NCI-H345 (cell line): ENCODE measurements around the gene FASTK.
"Not testable (repeated sequence)": the region's sequence is repeated elsewhere in the genome, so short reads cannot be mapped to it uniquely, and the experiment has no call there.

Experiments
- DNase-seq: peaks from one replicate; lab custom pipeline; 2025; lab: John Stamatoyannopoulos, UW

FASTK gene

DNA sequence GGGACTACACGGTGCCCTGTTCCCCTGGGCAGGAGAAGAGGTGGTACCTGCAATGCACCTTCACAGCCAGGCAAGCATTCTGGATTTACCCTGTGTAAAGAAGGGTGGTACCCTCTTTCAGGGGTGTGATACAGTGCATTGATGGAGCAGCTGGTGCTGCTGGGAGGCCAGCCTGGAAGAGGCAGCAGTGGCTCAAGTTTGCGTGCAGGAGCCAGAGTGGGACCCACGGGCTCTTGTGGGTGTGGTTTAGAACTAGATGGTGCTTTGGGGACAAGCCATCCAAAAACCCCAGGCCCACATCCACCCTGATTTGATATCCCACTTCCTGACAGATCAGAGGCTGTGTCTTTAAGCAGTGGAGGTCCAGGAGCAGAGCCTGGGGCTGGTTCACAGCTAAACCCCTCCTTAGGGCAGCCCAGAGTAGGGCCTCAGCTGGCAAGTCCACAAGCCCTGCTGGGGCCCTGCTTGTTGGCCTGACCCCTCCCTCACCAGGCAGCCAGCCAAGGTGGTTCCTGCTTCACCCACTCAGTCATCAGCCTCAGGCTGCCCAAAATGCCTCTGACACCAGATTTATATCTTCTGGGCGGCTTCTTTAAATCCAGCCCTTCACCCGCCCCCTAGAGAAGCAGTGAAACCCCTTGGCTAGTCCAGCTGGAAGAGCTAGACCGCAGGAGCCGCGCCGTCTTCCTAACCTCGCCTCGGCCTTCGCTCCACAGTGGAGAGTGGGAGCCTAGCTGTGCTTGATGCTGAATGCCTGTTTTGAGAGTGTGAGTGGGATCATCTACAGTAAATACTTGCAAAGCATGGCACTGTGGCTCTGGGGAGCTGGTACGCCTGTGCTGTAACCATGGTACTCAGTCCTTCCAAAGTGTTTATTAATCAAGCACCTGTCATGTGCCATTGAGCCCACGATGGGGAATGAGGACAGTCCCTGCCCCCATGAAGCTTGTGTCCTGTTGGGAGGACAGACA lies 33.7 kb downstream of the FASTK start:
- DNase-seq = no peak

GRCh38 chr7:151045967-151046366 lies 34.6 kb downstream of the FASTK start:
- no peak for DNase-seq

- no peak for DNase-seq
Observed at GRCh38 chr7:151045262-151045661, 35.3 kb downstream of the FASTK start.

DNA sequence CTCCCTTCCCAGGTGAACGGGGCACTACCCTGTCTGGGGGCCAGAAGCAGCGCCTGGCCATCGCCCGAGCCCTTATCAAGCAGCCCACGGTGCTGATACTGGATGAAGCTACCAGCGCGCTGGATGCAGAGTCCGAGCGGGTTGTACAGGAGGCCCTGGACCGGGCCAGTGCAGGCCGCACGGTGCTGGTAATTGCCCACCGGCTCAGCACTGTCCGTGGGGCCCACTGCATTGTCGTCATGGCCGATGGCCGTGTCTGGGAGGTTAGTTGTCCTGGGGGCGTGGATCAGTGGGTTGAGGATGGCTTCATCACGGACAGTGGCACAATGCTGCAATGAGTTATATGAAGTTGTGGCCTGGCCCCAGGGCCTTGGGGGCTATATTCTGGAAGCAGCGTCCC lies 36.6 kb downstream of the FASTK start:
- DNase-seq = no peak

DNA sequence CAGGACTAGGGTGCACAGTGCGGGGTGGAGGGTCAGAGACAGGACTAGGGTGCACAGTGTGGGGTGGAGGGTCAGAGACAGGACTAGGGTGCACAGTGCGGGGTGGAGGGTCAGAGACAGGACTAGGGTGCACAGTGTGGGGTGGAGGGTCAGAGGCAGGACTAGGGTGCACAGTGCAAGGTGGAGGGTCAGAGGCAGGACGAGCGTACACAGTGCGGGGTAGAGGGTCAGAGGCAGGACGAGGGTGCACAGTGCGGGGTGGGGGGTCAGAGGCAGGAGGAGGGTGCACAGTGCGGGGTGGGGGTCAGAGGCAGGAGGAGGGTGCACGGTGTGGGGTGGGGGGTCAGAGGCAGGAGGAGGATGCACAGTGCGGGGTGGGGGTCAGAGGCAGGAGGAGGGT lies 37.2 kb downstream of the FASTK start:
- DNase-seq = not testable (repeated sequence)

GRCh38 chr7:151040616-151041375 lies 39.8 kb downstream of the FASTK start:
- no peak for DNase-seq

GRCh38 chr7:151039850-151040548 lies 40.6 kb downstream of the FASTK start:
- no peak for DNase-seq

DNA sequence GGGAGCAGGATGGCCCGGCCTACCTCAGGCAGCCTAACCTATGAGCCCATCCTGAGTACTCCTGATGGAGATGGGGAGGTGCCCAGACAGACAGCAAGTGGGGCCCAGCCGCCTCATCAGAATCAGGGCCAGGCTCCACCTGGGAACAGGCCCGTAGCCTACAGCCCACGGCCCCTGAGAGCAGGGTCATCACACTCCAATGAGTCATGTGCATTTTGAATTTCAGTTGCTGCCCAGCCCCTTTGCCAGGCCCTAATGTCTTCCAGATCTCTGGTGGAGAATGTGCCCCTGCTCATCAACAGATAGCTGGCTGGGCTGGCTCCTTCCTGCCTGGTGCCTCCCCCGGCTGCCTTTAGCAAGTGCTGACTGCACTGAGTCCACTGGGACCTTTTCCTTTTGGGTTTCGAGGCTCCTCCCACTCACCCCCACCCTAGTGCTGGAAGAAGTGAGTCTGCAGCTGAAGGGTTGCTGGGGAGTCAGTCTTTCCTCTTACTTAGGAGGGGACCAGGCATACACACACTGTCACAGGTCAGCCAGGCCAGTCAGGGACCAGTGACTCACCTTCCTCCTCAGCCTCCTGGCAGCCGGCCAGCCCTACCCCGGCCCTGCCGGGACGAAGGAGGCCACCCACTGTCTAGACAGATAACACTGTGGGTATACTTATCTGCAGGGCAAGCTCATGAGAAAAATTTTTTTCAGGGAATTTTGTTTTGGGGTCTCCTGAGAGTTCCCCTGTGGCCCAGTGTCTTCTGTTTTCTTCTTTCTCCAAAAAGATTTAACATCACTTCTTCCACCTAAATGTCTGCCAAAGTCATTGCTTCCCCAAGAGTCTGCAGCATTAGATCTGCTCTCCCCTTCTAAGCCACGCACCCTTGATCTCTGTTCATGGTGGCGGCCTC lies 41.4 kb downstream of the FASTK start:
- DNase-seq = peak; percentile 26

DNA sequence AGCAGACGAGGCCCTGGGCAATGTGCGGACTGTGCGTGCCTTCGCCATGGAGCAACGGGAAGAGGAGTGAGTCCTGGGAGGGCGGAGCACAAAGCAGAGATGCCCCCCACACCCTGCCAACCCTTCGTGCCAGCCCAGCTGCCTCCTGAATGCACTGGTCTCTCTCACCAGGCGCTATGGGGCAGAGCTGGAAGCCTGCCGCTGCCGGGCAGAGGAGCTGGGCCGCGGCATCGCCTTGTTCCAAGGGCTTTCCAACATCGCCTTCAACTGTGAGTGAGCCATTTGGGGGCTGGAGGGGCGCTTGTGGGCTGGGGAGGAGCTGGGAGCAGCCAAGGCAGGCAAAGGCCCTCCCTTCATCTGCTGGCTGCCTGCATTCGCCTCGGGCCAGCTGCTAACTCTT lies 44.7 kb downstream of the FASTK start:
- DNase-seq = no peak

GRCh38 chr7:151035026-151035717 lies 45.4 kb downstream of the FASTK start:
- DNase-seq = no peak

GRCh38 chr7:151034312-151035025 lies 46.1 kb downstream of the FASTK start:
- no peak for DNase-seq

GRCh38 chr7:151033864-151034249 lies 46.8 kb downstream of the FASTK start:
- no peak for DNase-seq

DNA sequence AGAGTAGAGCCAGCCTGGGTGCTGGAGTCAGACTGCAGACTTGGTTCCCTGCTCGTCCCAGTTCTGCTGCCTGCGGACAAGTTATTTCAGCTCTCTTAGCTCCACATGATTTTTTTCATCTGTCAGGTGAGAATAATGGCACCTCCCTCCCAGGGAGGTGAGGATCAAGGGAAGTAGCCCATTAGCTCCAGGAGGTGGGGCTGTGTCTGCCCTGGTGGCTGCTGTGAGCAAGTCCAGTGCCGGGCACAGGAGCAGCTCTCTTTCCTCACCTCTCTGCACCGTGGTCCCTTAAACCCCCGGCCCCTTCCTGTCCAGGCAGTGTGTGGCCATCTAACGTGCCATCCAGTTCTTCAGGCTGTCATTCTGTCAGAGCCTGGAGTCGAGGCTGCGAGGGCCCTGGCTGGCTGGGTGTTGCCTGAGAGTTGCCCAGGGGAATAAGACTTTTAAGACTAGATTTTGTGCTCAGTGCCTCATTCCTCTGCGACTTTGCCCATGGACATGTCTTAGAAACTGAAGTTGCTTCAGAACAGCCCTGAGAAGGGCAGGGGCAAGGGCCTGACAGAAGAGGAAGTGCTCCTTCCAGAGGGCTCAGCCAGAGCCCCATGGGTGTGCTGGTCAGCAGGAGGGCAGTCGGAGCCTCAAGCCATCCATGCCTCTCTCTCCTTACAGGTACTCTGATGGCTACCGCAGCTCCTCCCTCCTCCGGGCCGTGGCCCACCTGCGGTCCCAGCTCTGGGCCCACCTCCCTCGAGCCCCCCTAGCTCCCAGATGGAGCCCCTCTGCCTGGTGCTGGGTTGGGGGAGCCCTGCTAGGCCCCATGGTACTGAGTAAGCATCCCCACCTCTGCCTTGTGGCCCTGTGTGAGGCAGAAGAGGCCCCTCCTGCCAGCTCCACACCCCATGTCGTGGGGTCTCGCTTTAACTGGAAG lies 47.4 kb downstream of the FASTK start:
- no peak for DNase-seq

GRCh38 chr7:151031011-151031410 lies 49.6 kb downstream of the FASTK start:
- no peak for DNase-seq

- DNase-seq = no peak
Observed at GRCh38 chr7:151028948-151029501, 51.6 kb downstream of the FASTK start.

- DNase-seq = peak; percentile 99
Observed at GRCh38 chr7:151028131-151028947, 52.3 kb downstream of the FASTK start, which contains the start of gene ABCB8. TSS of gene ABCB8 (plus strand) at chr7:151028450. CDS start at chr7:151028516, 66 bp downstream.

DNA sequence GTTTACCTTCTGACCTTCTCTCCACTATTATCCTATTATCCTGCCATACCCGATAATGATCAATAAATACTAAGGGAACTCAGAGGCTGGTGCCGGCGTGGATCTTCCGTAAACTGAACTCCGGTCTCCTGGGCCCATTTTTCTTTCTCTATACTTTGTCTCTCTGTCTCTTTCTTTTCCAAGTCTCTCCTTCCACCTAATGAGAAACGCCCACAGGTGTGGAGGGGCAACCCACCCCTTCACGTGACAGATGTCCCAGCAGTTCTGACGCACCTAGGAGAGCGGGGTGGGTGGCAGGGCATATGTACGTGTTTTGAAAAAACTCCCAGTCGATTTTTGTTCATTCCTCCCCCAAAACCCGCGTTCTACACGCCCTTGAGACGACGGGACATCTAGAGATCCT lies 52.9 kb downstream of the FASTK start:
- not testable (repeated sequence) for DNase-seq
